GM19468 (cell line): ENCODE data around the gene TMEM131.
"Not testable (repeated sequence)": the region's sequence is repeated elsewhere in the genome, so short reads cannot be mapped to it uniquely, and the experiment has no call there.

Experiments used
- ATAC-seq: cut with Tn5 transposase; IDR thresholded peaks from one replicate; pipeline ENCODE4 v1.9.1; 2021; ENCODE audit warnings: mild to moderate bottlenecking, moderate library complexity, moderate number of reproducible peaks; ENCODE audit not compliant: unreplicated experiment; ENCODE audit errors: extremely low read depth

TMEM131 gene

GRCh38 chr2:97829255-97829654 lies 166.5 kb downstream of the TMEM131 start:
- not testable (repeated sequence) for ATAC-seq

GRCh38 chr2:97827013-97827412 lies 168.7 kb downstream of the TMEM131 start:
- ATAC-seq: not testable (repeated sequence)

GRCh38 chr2:97826266-97826847 lies 169.4 kb downstream of the TMEM131 start:
- not testable (repeated sequence) for ATAC-seq

- ATAC-seq: not testable (repeated sequence)
Measured at GRCh38 chr2:97824011-97824410, 171.7 kb downstream of the TMEM131 start.

GRCh38 chr2:97821862-97822261 lies 173.9 kb downstream of the TMEM131 start:
- ATAC-seq: not testable (repeated sequence)

- ATAC-seq: no peak
Measured at GRCh38 chr2:97819754-97820153, 176.0 kb downstream of the TMEM131 start.

- ATAC-seq: no peak
Measured at GRCh38 chr2:97816411-97816810, 179.3 kb downstream of the TMEM131 start.

- ATAC-seq: no peak
Measured at GRCh38 chr2:97812931-97813330, 182.8 kb downstream of the TMEM131 start.

GRCh38 chr2:97808816-97809215 lies 186.9 kb downstream of the TMEM131 start:
- no peak for ATAC-seq

GRCh38 chr2:97806738-97807618 lies 188.8 kb downstream of the TMEM131 start:
- no peak for ATAC-seq

- no peak for ATAC-seq
Measured at GRCh38 chr2:97805776-97806175, 190.0 kb downstream of the TMEM131 start.

- no peak for ATAC-seq
Measured at GRCh38 chr2:97801028-97801427, 194.7 kb downstream of the TMEM131 start.

GRCh38 chr2:97798416-97798815 lies 197.3 kb downstream of the TMEM131 start:
- no peak for ATAC-seq

GRCh38 chr2:97797355-97797754 lies 198.4 kb downstream of the TMEM131 start:
- no peak for ATAC-seq

- no peak for ATAC-seq
Measured at GRCh38 chr2:97796465-97797126, 199.2 kb downstream of the TMEM131 start.

GRCh38 chr2:97792416-97792815 lies 203.3 kb downstream of the TMEM131 start:
- ATAC-seq: no peak

GRCh38 chr2:97788986-97789644 lies 206.6 kb downstream of the TMEM131 start:
- no peak for ATAC-seq

- ATAC-seq: no peak
Measured at GRCh38 chr2:97785818-97786217, 209.9 kb downstream of the TMEM131 start.

GRCh38 chr2:97784953-97785352 lies 210.8 kb downstream of the TMEM131 start:
- ATAC-seq: no peak

GRCh38 chr2:97781981-97782380 lies 213.8 kb downstream of the TMEM131 start:
- no peak for ATAC-seq

GRCh38 chr2:97779141-97779540 lies 216.6 kb downstream of the TMEM131 start:
- ATAC-seq: no peak
